ENCODE data around the gene SOD2. TPM values are rescaled to one million over a fixed set of nuclear protein-coding genes. Genes with fewer than 3 reads are reported as not detected.

The SOD2 gene
- polyA plus RNA-seq, 3 donors: 447 to 746 (median 569) TPM

GRCh38 chr6:159727717-159728445 lies 34.8 kb upstream of the SOD2 start:
- Histone ChIP-seq H3K79me2 (ENCODE audit: insufficient read depth, low read length) (peaks cover 94% of the 10 kb centered on the region), H2AFZ (ENCODE audit: insufficient read depth, low read depth, low read length, poor library complexity, severe bottlenecking) (peak overlapping the region; percentile 67), H4K20me1 (ENCODE audit: insufficient read depth, low read length) (peaks cover 55% of the 10 kb centered on the region), H3K9ac (ENCODE audit: insufficient read depth, low read length, poor library complexity, severe bottlenecking) (peak overlapping the region; percentile 97), H3K27me3 (ENCODE audit: control insufficient read depth in 2 of 2, insufficient read depth in 2 of 2, low read length in 2 of 2) (no peaks in the 10 kb centered on the region), H3K4me2 (replicated peaks; ENCODE audit: extremely low read depth, low read length, poor library complexity, severe bottlenecking) (peak overlapping the region; percentile 81), H3K36me3 (replicated peaks in 1 of 2; ENCODE audit: control insufficient read depth in 1 of 2, insufficient read depth in 2 of 2, low read length in 2 of 2) (peaks cover 0 to 9% of the 10 kb centered on the region in 2 donors), H3K27ac (ENCODE audit: low read depth in 1 of 2, low read length in 2 of 2) (peak overlapping the region; percentile 89 to 100), H3K9me3 (replicated peaks in 1 of 2; ENCODE audit: control insufficient read depth in 1 of 2, insufficient read depth in 1 of 2, low read length in 2 of 2) (no peaks in the 10 kb centered on the region), H3K4me1 (ENCODE audit: control insufficient read depth in 1 of 2, insufficient read depth in 2 of 2, low read length in 2 of 2) (peaks cover 27 to 44% of the 10 kb centered on the region in 2 donors), H3K4me3 (replicated peaks in 1 of 3; ENCODE audit: low read depth in 2 of 3, low read length in 3 of 3) (peak overlapping the region; percentile 75 to 98 (median 97))
- peak overlapping the region; percentile 84 to 95 (median 93) for H3K27ac Mint-ChIP-seq
- H3K27me3 Mint-ChIP-seq (ENCODE audit: low read depth in 3 of 3): no peaks in the 10 kb centered on the region
- no peak for TF ChIP-seq CTCF (IDR thresholded peaks at IDR 0.05)
- intact Hi-C loops (cut with micrococcal nuclease): loop anchor here (2.0 to 10.0 kb wide), 3 partner anchors 34 to 257 kb away; partner anchors contain the start of genes ACAT2 (in 2 of the 2) and SOD2 (in 2 of the 2)
- H3K9me3 Mint-ChIP-seq: peaks cover 0 to under 1% (median 0%) of the 10 kb centered on the region in 7 donors
- H3K4me1 Mint-ChIP-seq: peaks cover 47% of the 10 kb centered on the region
- peak in 2 of 3 donors; percentile 19 to 27 for DNase-seq
- H3K4me3 Mint-ChIP-seq: peak overlapping the region; percentile 89 to 90
- WGBS (ENCODE audit: insufficient coverage): under 1% methylated on average over 36 of the region's 44 CpGs
- peaks cover 6 to 31% of the 10 kb centered on the region in 2 donors for H3K36me3 Mint-ChIP-seq

GRCh38 chr6:159726918-159727716 lies 34.1 kb upstream of the SOD2 start, which contains the start of gene WTAP:
TSS of gene WTAP (plus strand) at chr6:159727506. CDS start at chr6:159736266, 8,760 bp downstream.
- H4K20me1 ChIP-seq (ENCODE audit: insufficient read depth, low read length): peaks cover 53% of the 10 kb centered on the region
- Mint-ChIP-seq H3K36me3 (peaks cover 10 to 26% of the 10 kb centered on the region in 2 donors), H3K27me3 (ENCODE audit: low read depth in 3 of 3) (no peaks in the 10 kb centered on the region), H3K27ac (peak within 1 kb of the TSS; percentile 95 to 98 (median 97)), H3K4me3 (peak within 1 kb of the TSS; percentile 89 to 92), H3K9me3 (peaks cover 0 to 2% (median 0%) of the 10 kb centered on the region in 7 donors), H3K4me1 (peaks cover 42% of the 10 kb centered on the region)
- H3K9me3 ChIP-seq (replicated peaks in 1 of 2; ENCODE audit: control insufficient read depth in 1 of 2, insufficient read depth in 1 of 2, low read length in 2 of 2): no peaks in the 10 kb centered on the region
- peaks cover 94% of the 10 kb centered on the region for H3K79me2 ChIP-seq (ENCODE audit: insufficient read depth, low read length)
- H3K4me1 ChIP-seq (ENCODE audit: control insufficient read depth in 1 of 2, insufficient read depth in 2 of 2, low read length in 2 of 2): peaks cover 27 to 44% of the 10 kb centered on the region in 2 donors
- H2AFZ ChIP-seq (ENCODE audit: insufficient read depth, low read depth, low read length, poor library complexity, severe bottlenecking): peak within 1 kb of the TSS; percentile 78
- H3K4me2 ChIP-seq (replicated peaks; ENCODE audit: extremely low read depth, low read length, poor library complexity, severe bottlenecking): peak within 1 kb of the TSS; percentile 81
- intact Hi-C loops (cut with micrococcal nuclease): loop anchor here (2.0 to 10.0 kb wide), 3 partner anchors 34 to 258 kb away; partner anchors contain the start of genes ACAT2 (in 2 of the 2) and SOD2 (in 1 of the 2)
- WGBS (ENCODE audit: insufficient coverage): under 1% methylated on average over 83 of the region's 93 CpGs
- TF ChIP-seq CTCF (IDR thresholded peaks at IDR 0.05): no peak
- H3K9ac ChIP-seq (ENCODE audit: insufficient read depth, low read length, poor library complexity, severe bottlenecking): peak within 1 kb of the TSS; percentile 97
- peak within 1 kb of the TSS; percentile 89 to 100 for H3K27ac ChIP-seq (ENCODE audit: low read depth in 1 of 2, low read length in 2 of 2)
- no peaks in the 10 kb centered on the region for H3K27me3 ChIP-seq (ENCODE audit: control insufficient read depth in 2 of 2, insufficient read depth in 2 of 2, low read length in 2 of 2)
- peak within 1 kb of the TSS; percentile 82 to 98 (median 97) for H3K4me3 ChIP-seq (replicated peaks in 1 of 3; ENCODE audit: low read depth in 2 of 3, low read length in 3 of 3)
- H3K36me3 ChIP-seq (replicated peaks in 1 of 2; ENCODE audit: control insufficient read depth in 1 of 2, insufficient read depth in 2 of 2, low read length in 2 of 2): peaks cover 0 to 9% of the 10 kb centered on the region in 2 donors
- DNase-seq: peak; percentile 90 to 96 (median 90)
